Right renal pelvis (tissue), 4 donors: ENCODE data around the gene PADI3. TPM values are rescaled to one million over a fixed set of nuclear protein-coding genes. Genes with fewer than 3 reads are reported as not detected.
"Not testable (repeated sequence)": the region's sequence is repeated elsewhere in the genome, so short reads cannot be mapped to it uniquely, and the experiment has no call there.

ENCODE experiments used
- DNase-seq, 4 donors: peaks; one replicate each; pipeline ENCODE4 v3.0.0-alpha.2; 2013; ENCODE audit warnings: low read depth in 4 of 4, low spot score in 3 of 4, missing footprints in 1 of 4
- polyA plus RNA-seq, 4 donors: library from polyadenylated mRNA; unstranded; fragments of 120-200 nt; gene quantifications; one replicate each; pipeline ENCODE4 v1.2.1, GENCODE V29; 2013; ENCODE audit not compliant: insufficient read length in 4 of 4

Gene PADI3
- polyA plus RNA-seq, 4 donors, result 0.10 to 0.22 (median 0.14) TPM; not detected in 1

DNA sequence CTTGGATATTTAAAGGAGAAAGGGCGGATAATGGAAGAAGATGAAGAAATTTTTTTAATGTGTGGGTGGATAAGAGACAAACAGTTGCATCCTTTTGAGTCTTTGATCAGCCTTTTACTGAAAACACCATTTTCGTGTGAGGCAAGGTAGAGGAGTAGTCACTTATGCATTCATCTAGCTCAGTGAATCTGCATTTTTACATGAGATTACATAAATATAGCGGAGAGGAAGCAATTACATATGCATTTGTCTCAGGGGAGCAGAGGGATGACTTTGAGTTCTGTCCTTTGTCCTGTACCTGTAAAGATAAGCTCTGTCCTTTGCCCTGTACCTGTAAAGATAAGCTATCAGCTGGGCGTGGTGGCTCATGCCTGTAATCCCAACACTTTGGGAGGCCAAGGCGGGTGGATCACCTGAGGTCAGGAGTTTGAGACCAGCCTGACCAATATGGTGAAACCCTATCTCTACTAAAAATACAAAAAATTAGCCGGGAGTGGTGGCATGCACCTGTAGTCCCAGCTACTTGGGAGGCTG lies 73.0 kb downstream of the PADI3 start:
- DNase-seq, result not testable (repeated sequence)

DNA sequence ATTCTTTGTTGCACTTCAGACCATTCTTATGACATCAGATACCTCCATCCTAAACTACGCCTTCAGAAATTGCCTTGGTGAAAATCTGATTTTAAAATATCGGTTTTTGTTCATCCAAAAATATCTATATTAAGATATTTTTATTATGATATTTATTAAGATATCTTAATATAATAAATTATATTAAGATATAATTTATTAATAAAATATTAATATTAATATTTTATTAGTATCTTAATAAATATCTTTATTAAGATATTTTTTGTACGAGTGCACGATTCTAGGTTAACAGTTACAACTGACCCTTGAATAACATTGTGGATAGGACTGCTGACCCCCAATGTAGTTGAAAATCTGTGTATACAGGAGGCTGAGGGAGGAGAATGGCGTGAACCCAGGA lies 80.0 kb downstream of the PADI3 start:
- no peak for DNase-seq

DNA sequence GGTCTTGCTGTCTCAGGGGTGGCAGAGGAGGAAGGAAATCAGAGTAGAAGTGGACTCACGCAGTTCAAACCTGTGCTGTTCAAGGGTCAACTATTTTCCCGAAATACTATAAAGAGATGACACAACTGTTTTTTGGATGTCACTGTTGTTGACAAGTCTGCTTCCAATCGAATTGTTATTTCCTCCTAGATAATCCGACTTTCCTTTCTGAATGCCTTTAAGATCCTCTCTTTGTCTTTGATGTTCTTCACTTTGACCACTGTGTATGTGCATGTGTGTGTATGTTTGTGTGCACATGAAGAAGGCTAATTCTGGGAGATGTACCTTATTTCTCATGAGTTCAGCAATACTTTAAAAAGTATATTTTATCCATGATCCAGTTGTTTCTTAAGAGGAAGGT lies 80.7 kb downstream of the PADI3 start:
- DNase-seq, result no peak

DNA sequence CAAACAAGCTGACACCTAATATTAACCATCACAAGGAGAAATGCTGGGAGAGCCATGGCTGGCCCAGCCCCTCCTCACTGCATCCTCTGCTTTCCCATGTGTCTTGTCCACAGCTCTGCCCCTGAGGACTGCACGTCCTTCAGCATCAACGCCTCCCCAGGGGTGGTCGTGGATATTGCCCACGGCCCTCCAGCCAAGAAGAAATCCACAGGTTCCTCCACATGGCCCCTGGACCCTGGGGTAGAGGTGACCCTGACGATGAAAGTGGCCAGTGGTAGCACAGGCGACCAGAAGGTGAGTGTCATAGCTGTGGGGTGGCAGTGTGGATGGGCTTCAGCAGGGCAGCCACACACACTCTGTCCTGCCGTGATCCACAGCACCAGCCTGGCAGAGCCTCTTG lies 82.0 kb downstream of the PADI3 start:
- no peak for DNase-seq

DNA sequence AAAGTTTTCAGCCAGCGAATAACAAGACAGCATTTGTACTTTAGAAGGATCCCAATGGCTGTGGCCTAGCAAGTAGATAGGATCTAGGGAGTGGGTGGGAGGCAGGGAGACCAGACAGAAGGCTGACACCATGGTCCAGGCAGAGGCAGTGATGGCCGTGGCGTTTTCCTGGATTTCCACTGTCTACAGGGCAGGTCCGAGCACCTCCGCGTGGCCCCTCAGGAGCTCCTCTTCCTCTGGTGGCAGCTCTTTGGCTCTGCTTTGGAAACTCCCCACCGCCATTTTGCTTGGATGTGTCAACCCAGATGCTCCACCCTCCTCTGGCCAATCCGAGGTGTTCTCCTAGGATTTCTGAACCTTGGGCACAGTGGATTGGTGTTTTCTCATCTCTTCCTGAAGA lies 84.2 kb downstream of the PADI3 start:
- DNase-seq, result no peak

Other genes starting within 250 kb of the PADI3 start
- 10 to 100 TPM; 28.8 to 37.8 (median 31.1) TPM for gene ATP13A2, start 237.2 kb upstream of the PADI3 start, polyA plus RNA-seq
- gene SDHB, start 195.1 kb upstream of the PADI3 start, polyA plus RNA-seq, result 100 to 1,000 TPM; 153 to 164 (median 160) TPM
- 1 to 10 TPM; 2.3 to 3.0 (median 2.6) TPM for gene PADI2, start 129.6 kb upstream of the PADI3 start, polyA plus RNA-seq
- under 1 TPM in 3 of 4 donors, not detected in 1; 0.03 to 0.17 (median 0.06) TPM for gene PADI1, start 44.0 kb upstream of the PADI3 start, polyA plus RNA-seq
- gene PADI4, start 59.1 kb downstream of the PADI3 start, polyA plus RNA-seq, result 1 to 10 TPM in 1 of 4 donors, under 1 TPM in 3; 0.14 to 1.3 (median 0.65) TPM
- not detected for gene PADI6, start 123.1 kb downstream of the PADI3 start, polyA plus RNA-seq
- gene RCC2, start 190.6 kb downstream of the PADI3 start, polyA plus RNA-seq, result 10 to 100 TPM; 95.9 to 98.8 (median 97.9) TPM